Activated CD4-positive, alpha-beta T cell treated with anti-CD3 and anti-CD28 coated beads for 36 hours (primary cell): ENCODE results near the gene ACTA1. TPM values are rescaled to one million over a fixed set of nuclear protein-coding genes. Genes with fewer than 3 reads are reported as not detected.
"Not testable (repeated sequence)": the region's sequence is repeated elsewhere in the genome, so short reads cannot be mapped to it uniquely, and the experiment has no call there.

Experiments used
- ATAC-seq: fragments of 200-7000 bp; cut with Tn5 transposase; one replicate; pipeline ENCODE4 v1.10.0; 2021; ENCODE audit warnings: mild to moderate bottlenecking, moderate library complexity
- CTCF ChIA-PET: fragments of 350-600 bp; sonication (Branson Sonifier 250); formaldehyde crosslinking; loops from one replicate; lab custom pipeline; 2021; ENCODE audit warnings: antibody characterized with exemption; lab: Charles Lee
- POLR2A ChIA-PET: fragments of 350-600 bp; sonication (Branson Sonifier 250); formaldehyde crosslinking; loops from one replicate; lab custom pipeline; 2021; ENCODE audit warnings: antibody characterized with exemption, inconsistent platforms; lab: Charles Lee
- DNase-seq: peaks from one replicate; pipeline ENCODE4 v3.0.0-alpha.2; 2020
- H3K27ac Mint-ChIP-seq: one replicate; pipeline ENCODE4 v1.8.0; 2021; ENCODE audit warnings: mixed read lengths
- H3K27me3 Mint-ChIP-seq: one replicate; pipeline ENCODE4 v1.8.0; 2021; ENCODE audit warnings: mixed read lengths
- H3K36me3 Mint-ChIP-seq: one replicate; pipeline ENCODE4 v1.8.0; 2021; ENCODE audit warnings: low read depth, mixed read lengths
- H3K4me1 Mint-ChIP-seq: one replicate; pipeline ENCODE4 v1.8.0; 2021; ENCODE audit warnings: mixed read lengths
- H3K4me3 Mint-ChIP-seq: one replicate; pipeline ENCODE4 v1.8.0; 2021; ENCODE audit warnings: mild to moderate bottlenecking, moderate library complexity, mixed read lengths
- H3K9me3 Mint-ChIP-seq: one replicate; pipeline ENCODE4 v1.8.0; 2021; ENCODE audit warnings: low read depth, mixed read lengths
- intact Hi-C, 2 experiments: fragments of 100-400 bp; cut with DNase I in 1 of 2; cut with micrococcal nuclease in 1 of 2; formaldehyde crosslinking; loops; one replicate each; pipeline versions ENCODE4 v1.14.2 to v1.15.1; 2022 to 2024; cut with DNase I, micrococcal nuclease
- total RNA-seq, 2 experiments: library from RNA; stranded (reverse); gene quantifications; one replicate each; pipeline ENCODE4 v1.2.3, GENCODE V29; 2021

The ACTA1 gene
- total RNA-seq, 2 experiments from 2014 or later, result not detected

DNA sequence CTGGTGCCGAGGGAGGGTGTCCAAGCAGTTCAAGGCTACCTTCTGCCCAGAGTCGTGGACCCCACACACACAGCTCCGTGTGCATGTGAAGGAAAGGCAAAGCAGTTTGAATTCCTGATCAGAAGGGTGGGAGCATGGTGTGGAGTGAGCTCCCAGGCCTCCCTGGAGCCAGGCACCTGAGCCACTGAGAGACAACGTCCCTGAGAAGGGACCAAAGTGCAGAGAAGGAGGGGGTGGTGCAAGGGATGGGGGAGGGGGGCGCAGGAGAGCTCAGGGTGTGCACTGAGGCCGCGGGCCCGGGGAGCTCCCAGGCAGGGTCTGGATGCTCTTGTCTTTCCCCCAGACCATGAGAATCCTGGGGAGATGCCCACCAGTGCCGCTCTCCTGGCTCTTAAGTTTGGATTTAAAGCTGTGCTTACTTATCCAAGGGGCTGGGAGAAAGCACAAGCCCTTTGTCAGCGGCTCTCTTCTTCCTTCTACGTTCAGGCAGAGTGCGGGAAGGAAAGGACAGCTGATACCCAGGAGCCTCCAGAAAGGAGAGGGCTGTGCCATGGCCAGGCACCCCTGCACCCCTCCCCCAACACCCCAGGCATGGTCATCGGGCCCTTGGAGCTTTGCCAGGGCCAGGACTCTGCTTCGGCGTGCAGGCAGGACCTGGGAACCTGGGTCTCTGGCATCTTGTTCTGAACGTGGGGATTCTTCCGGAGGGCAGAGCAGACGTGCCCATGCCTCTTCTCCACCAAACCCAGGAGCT is 24.1 kb downstream of the ACTA1 start:
- H3K9me3 Mint-ChIP-seq, result no peaks in the 10 kb centered on the region
- no peaks in the 10 kb centered on the region for H3K36me3 Mint-ChIP-seq
- DNase-seq, result no peak
- ATAC-seq, result no peak
- H3K4me3 Mint-ChIP-seq, result no peak overlapping the region
- peaks cover 71% of the 10 kb centered on the region for H3K27me3 Mint-ChIP-seq
- H3K4me1 Mint-ChIP-seq, result peaks cover 15% of the 10 kb centered on the region
- intact Hi-C loops, result no loop called here
- no peak overlapping the region for H3K27ac Mint-ChIP-seq
- POLR2A ChIA-PET, result interaction anchor here (0.5 kb wide), 1 partner anchor 159 kb away, joined by 3 read pairs; no protein-coding TSS in a partner anchor
- CTCF ChIA-PET, result interaction anchor here (0.6 to 1.1 kb wide), 4 partner anchors 11 to 430 kb away, joined by 3 to 5 read pairs (median 3); no protein-coding TSS in a partner anchor

GRCh38 chr1:229408458-229409037 is 25.3 kb downstream of the ACTA1 start:
- Mint-ChIP-seq H3K27ac (no peak overlapping the region), H3K4me1 (peaks cover 15% of the 10 kb centered on the region), H3K36me3 (no peaks in the 10 kb centered on the region), H3K9me3 (no peaks in the 10 kb centered on the region), H3K4me3 (no peak overlapping the region), H3K27me3 (peaks cover 65% of the 10 kb centered on the region)
- CTCF ChIA-PET, result interaction anchor here (0.6 kb wide), 1 partner anchor 33 kb away, joined by 4 read pairs; no protein-coding TSS in a partner anchor
- ATAC-seq (no peak), DNase-seq (no peak)
- POLR2A ChIA-PET, result no interaction called here
- intact Hi-C loops, result no loop called here

- CTCF ChIA-PET, result interaction anchor here (1.2 kb wide), 1 partner anchor 151 kb away, joined by 3 read pairs; no protein-coding TSS in a partner anchor
- Mint-ChIP-seq H3K36me3 (no peaks in the 10 kb centered on the region), H3K27me3 (peaks cover 59% of the 10 kb centered on the region), H3K9me3 (no peaks in the 10 kb centered on the region), H3K4me1 (peaks cover 15% of the 10 kb centered on the region), H3K27ac (no peak overlapping the region), H3K4me3 (peak overlapping the region; percentile 41)
- POLR2A ChIA-PET, result no interaction called here
- ATAC-seq (peak; percentile 7), DNase-seq (peak; percentile 14)
- intact Hi-C loops, result no loop called here
Observed at GRCh38 chr1:229407206-229408026, 26.5 kb downstream of the ACTA1 start.

GRCh38 chr1:229406798-229407197 is 27.1 kb downstream of the ACTA1 start:
- peak overlapping the region; percentile 41 for H3K4me3 Mint-ChIP-seq
- no peak overlapping the region for H3K27ac Mint-ChIP-seq
- ATAC-seq (no peak), DNase-seq (no peak)
- H3K36me3 Mint-ChIP-seq, result no peaks in the 10 kb centered on the region
- no peaks in the 10 kb centered on the region for H3K9me3 Mint-ChIP-seq
- intact Hi-C loops, result no loop called here
- peaks cover 59% of the 10 kb centered on the region for H3K27me3 Mint-ChIP-seq
- ChIA-PET POLR2A (no interaction called here), CTCF (interaction anchor here (0.7 to 1.2 kb wide), 3 partner anchors 64 to 151 kb away, joined by 3 read pairs; partner anchors contain the start of gene CCSAP)
- H3K4me1 Mint-ChIP-seq, result peaks cover 15% of the 10 kb centered on the region

GRCh38 chr1:229403573-229403972 is 30.3 kb downstream of the ACTA1 start:
- intact Hi-C loops, result no loop called here
- no peak for DNase-seq
- Mint-ChIP-seq H3K9me3 (no peaks in the 10 kb centered on the region), H3K27ac (no peak overlapping the region), H3K4me3 (no peak overlapping the region), H3K27me3 (peaks cover 44% of the 10 kb centered on the region), H3K4me1 (peaks cover 7% of the 10 kb centered on the region), H3K36me3 (no peaks in the 10 kb centered on the region)
- ChIA-PET POLR2A (no interaction called here), CTCF (interaction anchor here (0.5 to 0.7 kb wide), 2 partner anchors 20 to 699 kb away, joined by 3 read pairs; no protein-coding TSS in a partner anchor)
- ATAC-seq, result no peak

DNA sequence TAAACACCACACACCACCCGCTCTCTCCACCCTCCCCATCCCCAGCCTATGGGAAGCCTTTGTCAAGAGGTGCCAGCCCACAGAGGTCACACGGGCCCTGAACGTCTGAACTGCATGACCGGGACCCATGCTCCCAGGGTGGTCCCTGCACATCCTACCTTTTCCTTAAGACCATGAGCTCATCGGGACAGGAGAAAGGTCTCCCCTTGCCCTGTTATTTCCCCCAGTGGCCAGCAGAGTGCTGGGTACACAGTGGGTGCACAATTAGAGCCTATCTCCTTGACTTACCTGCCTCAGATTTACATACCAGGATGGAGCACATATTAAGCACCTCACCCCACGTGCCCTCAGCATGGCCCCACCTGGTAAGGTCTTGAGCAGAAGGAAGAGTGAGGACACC is 30.9 kb downstream of the ACTA1 start:
- CTCF ChIA-PET, result no interaction called here
- Mint-ChIP-seq H3K4me1 (peaks cover 7% of the 10 kb centered on the region), H3K27ac (no peak overlapping the region), H3K27me3 (peaks cover 39% of the 10 kb centered on the region), H3K9me3 (no peaks in the 10 kb centered on the region), H3K4me3 (no peak overlapping the region), H3K36me3 (no peaks in the 10 kb centered on the region)
- no peak for DNase-seq
- POLR2A ChIA-PET, result no interaction called here
- intact Hi-C loops, result no loop called here
- no peak for ATAC-seq

DNA sequence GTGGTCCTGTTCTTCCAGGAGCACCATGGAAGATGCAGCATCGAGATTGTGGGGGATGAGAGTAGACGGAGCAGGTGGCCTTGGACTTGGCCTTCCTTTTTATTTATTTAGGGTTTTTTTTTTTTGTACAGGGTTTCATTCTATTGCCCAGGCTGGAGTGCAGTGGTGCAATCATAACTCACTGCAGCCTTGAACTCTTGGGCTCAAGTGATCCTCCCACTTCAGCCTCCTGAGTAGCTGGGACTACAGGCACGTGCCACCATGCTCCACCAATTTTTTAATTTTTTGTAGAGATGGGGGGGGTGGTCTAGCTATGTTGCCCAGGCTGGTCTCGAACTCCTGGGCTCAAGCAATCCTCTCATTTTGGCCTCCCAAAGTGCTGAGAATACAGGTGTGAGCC is 31.6 kb downstream of the ACTA1 start:
- H3K36me3 Mint-ChIP-seq, H3K9me3 Mint-ChIP-seq, ATAC-seq, POLR2A ChIA-PET, DNase-seq, intact Hi-C loops, CTCF ChIA-PET, H3K4me1 Mint-ChIP-seq, H3K27ac Mint-ChIP-seq, H3K4me3 Mint-ChIP-seq: not testable (repeated sequence)
- H3K27me3 Mint-ChIP-seq, result peaks cover 35% of the 10 kb centered on the region

DNA sequence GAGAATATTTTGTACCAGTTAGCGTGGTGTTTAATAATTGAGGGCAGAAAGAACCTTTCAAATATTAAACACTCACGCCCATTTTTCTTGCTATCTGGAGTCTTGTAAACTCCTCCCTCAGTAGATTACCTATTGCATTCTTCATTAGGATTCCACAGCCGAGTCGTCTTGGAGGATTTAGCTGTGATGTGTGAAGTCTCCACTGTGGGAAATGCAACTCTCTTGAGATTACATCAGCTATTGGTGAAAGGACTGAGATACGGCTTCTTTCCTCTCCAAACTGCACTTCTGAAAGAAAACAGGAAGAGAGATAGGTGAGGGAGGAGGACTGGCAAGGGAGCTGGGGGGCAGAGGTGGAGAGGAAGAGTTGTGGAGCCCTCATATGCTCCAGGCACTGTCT is 36.1 kb downstream of the ACTA1 start:
- POLR2A ChIA-PET, result no interaction called here
- no peak overlapping the region for H3K4me3 Mint-ChIP-seq
- ATAC-seq (no peak), DNase-seq (no peak)
- no peaks in the 10 kb centered on the region for H3K9me3 Mint-ChIP-seq
- H3K36me3 Mint-ChIP-seq, result no peaks in the 10 kb centered on the region
- CTCF ChIA-PET, result interaction anchor here (0.6 kb wide), 1 partner anchor 92 kb away, joined by 3 read pairs; no protein-coding TSS in a partner anchor
- peaks cover 22% of the 10 kb centered on the region for H3K27me3 Mint-ChIP-seq
- intact Hi-C loops, result no loop called here
- no peaks in the 10 kb centered on the region for H3K4me1 Mint-ChIP-seq
- H3K27ac Mint-ChIP-seq, result no peak overlapping the region

DNA sequence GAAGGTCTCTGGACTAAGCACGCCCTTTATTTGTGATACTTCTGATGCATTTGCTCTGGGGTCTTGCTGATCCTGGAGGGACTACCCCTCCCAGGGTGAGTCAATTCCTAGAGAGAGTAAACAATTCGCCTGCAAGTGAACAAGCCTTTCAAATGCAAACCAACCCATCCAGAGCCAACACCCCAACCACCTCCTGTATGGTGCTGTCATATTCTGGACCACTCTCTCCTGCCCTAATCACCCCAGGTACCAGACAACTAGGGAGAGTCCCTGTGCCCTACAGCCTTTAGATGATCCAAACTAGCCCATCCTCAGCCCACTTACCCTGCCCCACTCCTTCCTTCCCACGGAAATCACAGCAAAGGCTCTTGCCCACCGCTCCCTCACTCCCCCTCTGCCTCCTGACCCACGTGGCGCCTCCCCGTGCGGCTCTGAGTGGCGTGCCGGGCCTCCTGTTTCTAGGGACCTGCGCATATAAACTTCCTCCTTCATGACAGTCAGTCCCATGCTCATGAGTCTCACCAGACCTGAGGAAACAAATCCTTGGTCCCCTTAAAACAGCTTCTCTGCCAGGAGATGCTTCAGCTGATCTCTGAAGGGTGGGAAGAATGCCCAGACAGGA is 37.2 kb downstream of the ACTA1 start:
- POLR2A ChIA-PET, result no interaction called here
- DNase-seq (no peak), ATAC-seq (no peak)
- intact Hi-C loops, result no loop called here
- Mint-ChIP-seq H3K27me3 (peaks cover 20% of the 10 kb centered on the region), H3K4me3 (no peak overlapping the region), H3K36me3 (no peaks in the 10 kb centered on the region), H3K27ac (no peak overlapping the region), H3K4me1 (no peaks in the 10 kb centered on the region), H3K9me3 (no peaks in the 10 kb centered on the region)
- CTCF ChIA-PET, result no interaction called here

- POLR2A ChIA-PET, H3K4me1 Mint-ChIP-seq, H3K36me3 Mint-ChIP-seq, CTCF ChIA-PET, intact Hi-C loops, DNase-seq, ATAC-seq, H3K9me3 Mint-ChIP-seq, H3K27ac Mint-ChIP-seq, H3K4me3 Mint-ChIP-seq: not testable (repeated sequence)
- H3K27me3 Mint-ChIP-seq, result peaks cover 21% of the 10 kb centered on the region
Observed at GRCh38 chr1:229394517-229394916, 39.4 kb downstream of the ACTA1 start.

DNA sequence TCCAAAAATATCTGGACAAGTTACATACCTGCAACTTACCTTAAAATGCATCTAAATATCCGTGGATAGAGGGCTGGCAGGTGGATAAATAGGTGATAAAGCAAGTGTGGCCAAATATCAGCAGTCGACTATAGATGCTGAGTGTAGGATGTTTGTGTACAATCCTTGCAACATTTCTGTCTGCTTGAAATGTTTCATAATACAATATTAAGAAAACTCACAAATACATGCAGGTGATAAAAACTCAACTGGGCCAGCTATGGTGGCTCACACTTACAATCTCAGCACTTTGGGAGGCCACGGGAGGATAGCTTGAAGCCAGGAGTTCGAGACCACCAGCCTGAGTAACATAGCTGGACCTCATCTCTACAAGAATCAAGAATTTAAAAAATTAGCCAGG is 41.0 kb downstream of the ACTA1 start:
- no peak for ATAC-seq
- no peak overlapping the region for H3K4me3 Mint-ChIP-seq
- no peaks in the 10 kb centered on the region for H3K4me1 Mint-ChIP-seq
- POLR2A ChIA-PET, result no interaction called here
- H3K27me3 Mint-ChIP-seq, result peaks cover 21% of the 10 kb centered on the region
- CTCF ChIA-PET, result no interaction called here
- no peaks in the 10 kb centered on the region for H3K36me3 Mint-ChIP-seq
- intact Hi-C loops, result no loop called here
- no peak for DNase-seq
- no peak overlapping the region for H3K27ac Mint-ChIP-seq
- no peaks in the 10 kb centered on the region for H3K9me3 Mint-ChIP-seq
